ENCODE results near the gene LONRF2. TPM values are rescaled to one million over a fixed set of nuclear protein-coding genes. Genes with fewer than 3 reads are reported as not detected.

Gene LONRF2
- total and polyA plus RNA-seq, 2 of the 4 experiments (the other 2 are of a cell fraction) = 0.19 to 0.54 TPM

DNA sequence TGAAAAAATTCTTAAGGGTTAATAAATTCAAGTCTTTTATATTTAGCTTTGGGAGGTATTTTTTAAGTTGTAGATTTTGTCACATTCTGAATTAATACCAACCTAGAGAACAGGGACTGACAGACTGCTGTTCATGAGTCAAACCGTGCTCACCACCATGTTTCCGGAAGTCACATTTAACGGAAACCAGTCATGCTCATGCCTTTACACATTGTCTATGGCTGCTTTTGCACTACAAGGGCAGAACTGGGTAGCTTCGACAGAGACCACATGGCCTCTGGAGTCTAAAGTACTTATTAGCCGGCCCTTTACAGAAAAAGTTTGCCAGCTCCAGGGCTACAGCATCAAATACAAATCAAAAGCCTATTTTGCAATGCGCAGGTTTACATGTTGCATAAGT is 33.3 kb downstream of the LONRF2 start:
- peaks cover 16% of the 10 kb centered on the region for H3K4me1 ChIP-seq (ENCODE audit: control insufficient read depth, insufficient read depth, low read length)
- no peak overlapping the region for H2BK120ac ChIP-seq (ENCODE audit: low read depth, low read length)
- H3K56ac ChIP-seq (ENCODE audit: extremely low read depth, insufficient read depth, low read length) = no peak overlapping the region
- BruUV-seq (replicated peaks) = no TSS peak
- no peaks in the 10 kb centered on the region for H3K27me3 ChIP-seq (ENCODE audit: control insufficient read depth, insufficient read depth, low read length)
- intact Hi-C loops (cut with micrococcal nuclease) = no loop called here
- no peak overlapping the region for H2BK5ac ChIP-seq (ENCODE audit: low read depth, low read length, poor library complexity, severe bottlenecking)
- H3K4ac ChIP-seq (ENCODE audit: low read depth, low read length) = no peak overlapping the region; the same call in 1 of the 2 replicates
- dilution Hi-C loops (cut with HindIII; ENCODE audit: low sequenced_read_pairs, unreplicated experiment) = no loop called here
- no peak overlapping the region for H2BK20ac ChIP-seq (ENCODE audit: low read depth, low read length)
- in situ Hi-C loops (cut with MboI; ENCODE audit: low sequenced_read_pairs) = no loop called here
- no peak for TF ChIP-seq RFX5 (IDR thresholded peaks at IDR 0.05; ENCODE audit: low read depth, low read length)
- TF ChIP-seq RCOR1 (IDR thresholded peaks at IDR 0.05; ENCODE audit: insufficient replicate concordance, low read length) = no peak
- TF ChIP-seq MAFK (IDR thresholded peaks at IDR 0.05; ENCODE audit: low read depth, low read length) = no peak
- TF ChIP-seq, protein P1, sequence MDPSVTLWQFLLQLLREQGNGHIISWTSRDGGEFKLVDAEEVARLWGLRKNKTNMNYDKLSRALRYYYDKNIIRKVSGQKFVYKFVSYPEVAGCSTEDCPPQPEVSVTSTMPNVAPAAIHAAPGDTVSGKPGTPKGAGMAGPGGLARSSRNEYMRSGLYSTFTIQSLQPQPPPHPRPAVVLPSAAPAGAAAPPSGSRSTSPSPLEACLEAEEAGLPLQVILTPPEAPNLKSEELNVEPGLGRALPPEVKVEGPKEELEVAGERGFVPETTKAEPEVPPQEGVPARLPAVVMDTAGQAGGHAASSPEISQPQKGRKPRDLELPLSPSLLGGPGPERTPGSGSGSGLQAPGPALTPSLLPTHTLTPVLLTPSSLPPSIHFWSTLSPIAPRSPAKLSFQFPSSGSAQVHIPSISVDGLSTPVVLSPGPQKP (IDR thresholded peaks at IDR 0.05; ENCODE audit: borderline replicate concordance, low read depth, low read length) = no peak
- TF ChIP-seq CHD1 (IDR thresholded peaks at IDR 0.05; ENCODE audit: low read depth, low read length) = no peak
- TF ChIP-seq, protein P2, sequence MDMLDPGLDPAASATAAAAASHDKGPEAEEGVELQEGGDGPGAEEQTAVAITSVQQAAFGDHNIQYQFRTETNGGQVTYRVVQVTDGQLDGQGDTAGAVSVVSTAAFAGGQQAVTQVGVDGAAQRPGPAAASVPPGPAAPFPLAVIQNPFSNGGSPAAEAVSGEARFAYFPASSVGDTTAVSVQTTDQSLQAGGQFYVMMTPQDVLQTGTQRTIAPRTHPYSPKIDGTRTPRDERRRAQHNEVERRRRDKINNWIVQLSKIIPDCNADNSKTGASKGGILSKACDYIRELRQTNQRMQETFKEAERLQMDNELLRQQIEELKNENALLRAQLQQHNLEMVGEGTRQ (IDR thresholded peaks at IDR 0.05; ENCODE audit: low read depth, low read length) = no peak
- no peak for TF ChIP-seq BHLHE40 (IDR thresholded peaks at IDR 0.05; ENCODE audit: low read depth, low read length)
- no peak overlapping the region for H3K27ac ChIP-seq (ENCODE audit: insufficient read depth, low read length)
- no peaks in the 10 kb centered on the region for H3K36me3 ChIP-seq (ENCODE audit: control insufficient read depth, insufficient read depth, low read length)
- ChIA-PET POLR2A (ENCODE audit: unreplicated experiment) (interaction anchor here (0.6 kb wide), 1 partner anchor 128 kb away, joined by 5 read pairs; no protein-coding TSS in a partner anchor), CTCF (no interaction called here)
- no peak overlapping the region for H4K5ac ChIP-seq (ENCODE audit: low read depth, low read length)
- no peak overlapping the region for H2AK5ac ChIP-seq (ENCODE audit: low read depth, low read length)
- H3K4me3 ChIP-seq (ENCODE audit: insufficient read depth, low read depth, low read length) = no peak overlapping the region
- H3K14ac ChIP-seq (replicated peaks; ENCODE audit: low read depth, low read length) = no peak overlapping the region
- H4K8ac ChIP-seq (ENCODE audit: low read depth in 2 of 2, low read length in 2 of 2) = no peak overlapping the region
- ATAC-seq (ENCODE audit: low read depth) = no peak
- H3K79me1 ChIP-seq (ENCODE audit: low read depth in 1 of 2, low read length in 2 of 2) = no peaks in the 10 kb centered on the region
- WGBS, 2 experiments (ENCODE audit: extremely low coverage in 2 of 2, insufficient read length in 1 of 2) = no CpG with 5 or more reads among the region's 6 CpGs
- no peak overlapping the region for H3K4me2 ChIP-seq (ENCODE audit: low read depth, low read length)
- no peak overlapping the region for H3K9ac ChIP-seq (ENCODE audit: low read depth, low read length)
- no peak overlapping the region for H2AK9ac ChIP-seq (replicated peaks; ENCODE audit: low read depth, low read length, poor library complexity)
- 0 out of 2 replicates have a peak, but pooled peaks cover 5% of the 10 kb centered on the region for H4K20me1 ChIP-seq (ENCODE audit: insufficient read depth, low read length)
- no peak overlapping the region for H3K23ac ChIP-seq (ENCODE audit: low read depth, low read length)
- H3K18ac ChIP-seq (ENCODE audit: low read depth, low read length) = no peak overlapping the region
- no peak overlapping the region; the same call in 2 of the 3 replicates for H2BK15ac ChIP-seq (ENCODE audit: low read depth, low read length)
- no peak overlapping the region for H4K91ac ChIP-seq (ENCODE audit: insufficient read depth, low read depth, low read length)
- no peak for DNase-seq
- H2AFZ ChIP-seq (replicated peaks; ENCODE audit: low read length, poor library complexity) = no peak overlapping the region
- no peaks in the 10 kb centered on the region for H3K9me3 ChIP-seq (ENCODE audit: control insufficient read depth, insufficient read depth, low read length)
- peaks cover 17% of the 10 kb centered on the region for H3K9me1 ChIP-seq (ENCODE audit: insufficient read depth, low read length)

Measured in IMR-90 (cell line).